GM18499 (cell line): ENCODE measurements around the gene NUDCD3.
"Not testable (repeated sequence)": the region's sequence is repeated elsewhere in the genome, so short reads cannot be mapped to it uniquely, and the experiment has no call there.

ENCODE experiments used
- ATAC-seq: cut with Tn5 transposase; IDR thresholded peaks from one replicate; pipeline ENCODE4 v1.9.1; 2021; ENCODE audit warnings: moderate number of reproducible peaks; ENCODE audit not compliant: insufficient read depth, unreplicated experiment

The NUDCD3 gene

GRCh38 chr7:44519546-44519945, 29.1 kb upstream of the NUDCD3 start:
- ATAC-seq = no peak

GRCh38 chr7:44518761-44519160, 28.3 kb upstream of the NUDCD3 start:
- no peak for ATAC-seq

DNA sequence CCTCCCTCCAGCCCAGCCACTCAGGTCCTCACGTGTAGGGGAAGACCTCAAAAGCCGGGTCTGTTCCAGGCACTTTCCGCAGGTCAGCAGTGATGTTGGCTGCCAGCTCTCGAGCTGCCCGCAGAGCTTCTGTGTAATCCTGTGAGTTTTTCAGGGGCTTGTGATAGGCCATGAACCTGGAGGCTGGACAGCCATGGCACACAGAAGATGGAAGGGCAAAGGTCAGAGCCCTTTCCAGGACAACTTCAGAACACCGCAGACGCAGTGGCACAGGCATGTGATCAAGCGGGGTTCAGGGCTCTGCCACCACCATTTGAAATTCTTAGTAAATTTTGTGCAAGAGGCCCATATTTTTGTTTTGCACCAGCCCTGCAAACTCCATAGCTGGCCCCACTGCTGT, 26.7 kb upstream of the NUDCD3 start:
- no peak for ATAC-seq

DNA sequence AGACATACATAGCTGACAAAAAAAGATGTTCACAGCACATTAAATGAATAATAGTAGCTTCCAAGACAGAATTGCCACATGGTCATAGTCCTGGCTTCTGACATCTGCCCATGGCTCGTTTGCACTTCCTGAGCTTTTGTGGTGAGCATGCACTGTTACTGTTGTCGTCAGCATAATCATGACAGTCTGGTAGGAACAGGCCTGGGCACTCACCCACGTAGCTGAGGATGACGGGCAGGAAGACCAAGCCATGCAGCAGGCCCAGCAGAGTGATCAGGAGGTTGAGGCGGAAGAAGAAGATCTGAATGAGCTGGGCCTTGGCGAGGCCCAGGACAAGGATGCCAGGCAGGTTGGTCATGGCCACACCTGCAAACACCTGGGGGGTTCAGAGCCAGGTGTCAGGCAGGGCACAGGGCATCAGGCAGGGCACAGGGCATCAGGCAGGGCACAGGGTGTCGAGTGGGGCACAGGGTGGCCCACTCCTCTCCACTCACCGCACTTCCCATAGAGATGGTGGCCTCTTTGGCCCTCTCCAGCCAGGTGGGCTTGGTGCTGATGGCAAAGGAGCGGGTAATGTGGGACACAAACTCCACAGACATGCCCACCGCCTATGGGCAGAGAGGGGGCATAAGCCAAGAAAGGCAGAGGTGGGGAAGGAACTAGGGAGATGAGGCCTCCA, 25.3 kb upstream of the NUDCD3 start:
- ATAC-seq = no peak

DNA sequence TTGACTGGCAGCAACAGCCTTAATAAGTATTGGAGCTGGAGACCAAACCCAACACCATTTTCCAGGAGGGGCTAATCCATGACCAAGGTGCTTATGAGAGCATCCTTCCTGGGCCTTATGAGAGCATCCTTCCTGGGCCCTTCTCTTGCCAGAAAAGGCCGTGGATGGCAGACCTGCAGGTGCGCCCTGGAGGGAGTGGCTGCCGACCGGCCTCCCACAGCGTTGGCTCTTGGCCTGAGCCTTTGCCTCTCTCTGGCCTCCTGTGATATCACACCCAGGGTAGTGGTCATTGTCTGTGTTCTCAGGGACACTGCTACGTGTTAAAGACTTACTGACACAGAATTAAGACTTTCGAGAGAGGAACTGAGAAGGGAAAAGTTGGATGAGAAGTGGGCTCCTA, 22.3 kb upstream of the NUDCD3 start:
- no peak for ATAC-seq

DNA sequence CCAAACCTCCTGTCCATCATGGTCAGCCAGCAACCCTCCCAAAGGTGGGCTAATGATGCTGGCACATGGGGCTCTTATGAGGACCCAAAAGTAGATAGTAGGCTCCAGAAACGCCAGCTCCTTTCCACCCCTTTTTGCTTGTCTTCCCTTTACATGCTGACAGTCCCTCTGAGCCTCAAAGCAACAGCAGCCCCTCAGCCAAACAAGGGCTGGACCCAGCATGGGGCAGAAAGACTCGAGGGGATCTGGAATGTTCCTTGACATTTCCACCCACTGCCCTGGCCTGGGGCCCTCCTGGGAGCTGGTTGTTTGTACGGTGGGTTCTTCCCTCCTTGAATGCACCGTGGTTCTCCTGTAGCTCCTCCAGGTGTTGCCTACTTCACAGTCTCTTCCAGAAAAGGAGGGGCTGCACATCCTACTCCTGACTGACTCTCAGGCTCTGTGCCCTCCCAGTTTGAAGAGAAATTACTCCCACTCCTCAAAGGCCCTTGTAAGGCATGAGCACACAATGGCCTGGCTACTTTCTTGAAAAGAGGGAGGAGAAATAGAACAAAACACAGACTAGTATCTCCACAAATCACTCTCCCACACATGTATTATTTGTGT, 21.5 kb upstream of the NUDCD3 start:
- no peak for ATAC-seq

GRCh38 chr7:44511236-44511635, 20.8 kb upstream of the NUDCD3 start:
- ATAC-seq = no peak

DNA sequence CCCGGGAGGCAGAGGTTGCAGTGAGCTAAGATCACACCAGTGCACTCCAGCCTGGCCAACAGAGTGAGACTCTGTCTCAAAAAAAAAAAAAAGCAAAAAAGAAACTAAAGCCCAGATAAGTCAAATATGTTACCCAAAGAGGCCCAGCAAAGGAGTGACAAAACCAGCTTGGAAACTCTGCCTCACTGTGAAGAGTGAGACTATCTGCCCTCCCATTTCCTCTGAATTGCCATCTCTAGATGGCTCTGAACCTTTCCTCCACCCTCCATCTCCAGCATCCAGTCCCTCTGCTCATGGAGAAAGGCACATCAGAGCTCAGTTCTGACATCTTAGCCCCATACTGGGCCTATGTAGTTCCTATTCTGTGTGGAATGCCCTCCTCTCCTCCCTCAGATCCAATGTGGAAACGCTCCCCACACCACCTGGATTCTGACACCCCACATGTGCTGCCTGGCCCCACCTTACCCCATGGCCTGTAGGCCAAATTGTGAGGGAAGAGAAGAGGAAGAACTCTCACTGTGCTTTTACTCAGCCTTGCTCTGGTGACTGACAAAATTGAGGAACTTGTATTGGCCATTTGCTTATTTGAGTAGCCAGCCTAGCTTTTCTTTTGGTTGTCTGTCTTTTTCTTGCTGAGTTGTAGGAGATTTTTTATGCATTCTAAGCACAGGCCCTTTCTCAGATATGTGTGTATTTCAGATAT, 18.0 kb upstream of the NUDCD3 start:
- no peak for ATAC-seq

GRCh38 chr7:44506592-44507288, 16.3 kb upstream of the NUDCD3 start:
- not testable (repeated sequence) for ATAC-seq

GRCh38 chr7:44505595-44505994, 15.1 kb upstream of the NUDCD3 start:
- ATAC-seq = no peak

DNA sequence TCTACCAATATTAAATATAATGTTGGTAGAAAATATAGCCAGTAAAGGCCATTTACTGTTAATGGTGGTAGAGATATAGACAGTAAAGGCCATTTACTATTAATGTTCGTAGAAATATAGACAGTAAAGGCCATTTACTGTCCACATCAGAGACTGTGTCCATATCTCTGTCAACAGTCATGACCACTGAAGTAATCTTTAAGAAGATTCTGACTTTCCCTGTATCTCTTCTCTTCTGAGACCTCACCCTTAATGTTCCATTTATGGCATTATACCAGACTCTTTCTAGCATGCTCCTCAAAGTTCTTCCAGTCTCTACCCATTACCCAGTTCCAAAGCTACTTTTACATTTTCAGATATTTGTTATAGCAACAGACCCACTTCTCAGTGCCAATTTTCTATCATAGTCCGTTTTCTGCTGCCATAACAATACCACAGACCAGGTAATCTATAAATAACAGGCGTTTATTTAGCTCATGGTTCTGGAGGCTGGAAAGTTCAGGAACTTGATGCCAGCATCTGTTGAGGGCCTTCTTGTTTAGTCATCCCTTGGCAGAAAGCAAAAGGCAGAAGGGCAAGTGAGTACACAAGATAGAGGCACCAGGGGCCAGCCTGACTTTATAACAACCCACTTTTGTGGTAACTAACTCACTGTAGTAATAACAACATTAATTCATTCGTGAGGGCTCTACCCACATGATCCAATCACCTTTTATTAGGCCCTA, 7.9 kb upstream of the NUDCD3 start:
- no peak for ATAC-seq

GRCh38 chr7:44497155-44498027, 6.9 kb upstream of the NUDCD3 start:
- ATAC-seq = no peak

DNA sequence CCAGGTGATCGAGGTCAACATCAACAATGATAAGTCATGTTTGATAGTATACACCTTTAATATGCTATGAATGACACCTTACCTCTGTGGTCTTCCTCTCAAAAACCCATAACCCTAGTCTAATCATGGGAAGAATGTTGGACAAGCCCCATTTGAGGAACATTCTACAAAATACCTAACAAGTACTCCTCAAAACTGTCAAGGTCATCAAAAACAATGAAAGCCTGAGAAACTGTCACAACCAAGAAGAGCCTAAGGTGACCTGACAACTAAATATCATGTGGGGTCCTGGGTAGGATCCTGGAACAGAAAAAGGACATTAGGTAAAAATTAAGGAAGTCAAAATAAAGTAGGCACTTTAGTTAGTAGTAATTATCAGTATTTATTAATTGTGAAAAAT, 5.9 kb upstream of the NUDCD3 start:
- no peak for ATAC-seq

GRCh38 chr7:44494960-44495359, 4.5 kb upstream of the NUDCD3 start:
- no peak for ATAC-seq

DNA sequence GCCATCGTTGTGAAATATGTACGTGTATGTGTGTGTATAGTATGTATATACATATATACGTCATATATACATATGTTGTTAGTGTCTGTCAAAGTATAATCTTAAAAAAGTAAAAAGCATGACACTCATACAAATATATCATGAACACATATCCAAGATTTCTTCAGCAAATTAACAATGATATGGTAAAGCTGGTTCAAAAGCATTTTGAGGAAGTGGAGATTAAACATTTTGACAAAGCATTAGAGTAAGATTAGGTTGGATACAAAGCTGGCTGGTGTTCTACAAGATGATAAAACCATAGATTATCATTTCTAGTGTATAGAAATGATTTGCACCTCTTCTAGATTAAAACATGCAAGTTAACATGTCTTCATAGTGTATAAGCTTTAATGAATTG, 771 bp upstream of the NUDCD3 start:
- ATAC-seq = no peak

- peak; percentile 2 for ATAC-seq
These were observed 505 bp downstream of the NUDCD3 start for GRCh38 chr7:44489955-44490350.

DNA sequence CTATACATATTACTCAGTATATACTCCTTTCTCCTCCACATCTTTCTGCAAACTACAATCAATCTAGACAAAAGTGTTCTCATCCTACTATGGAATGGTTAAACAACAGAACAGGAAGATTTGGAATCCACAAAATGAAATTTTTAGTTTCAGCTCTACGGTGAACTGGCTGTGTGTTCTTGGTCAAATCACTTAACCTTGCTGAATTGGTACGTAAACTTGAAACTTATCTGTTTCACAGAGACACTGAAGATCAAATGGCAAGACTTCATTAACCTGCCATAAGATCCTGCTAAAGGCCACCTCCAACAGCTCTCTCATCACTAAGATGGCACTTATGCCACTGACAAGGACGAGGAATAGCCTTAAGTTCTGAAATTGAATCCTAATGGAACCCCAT, 1.5 kb downstream of the NUDCD3 start:
- no peak for ATAC-seq

GRCh38 chr7:44486693-44487092, 3.8 kb downstream of the NUDCD3 start:
- no peak for ATAC-seq

- no peak for ATAC-seq
These were observed 4.5 kb downstream of the NUDCD3 start for GRCh38 chr7:44486001-44486400.
